GM19438 (cell line): Measurements from ENCODE around the gene CHN2.

ENCODE experiments used
- ATAC-seq: cut with Tn5 transposase; IDR thresholded peaks from one replicate; pipeline ENCODE4 v1.9.1; 2021; ENCODE audit warnings: low read depth; ENCODE audit not compliant: unreplicated experiment

Gene CHN2

GRCh38 chr7:29480934-29481651 lies 286.5 kb downstream of the CHN2 start:
- no peak for ATAC-seq

DNA sequence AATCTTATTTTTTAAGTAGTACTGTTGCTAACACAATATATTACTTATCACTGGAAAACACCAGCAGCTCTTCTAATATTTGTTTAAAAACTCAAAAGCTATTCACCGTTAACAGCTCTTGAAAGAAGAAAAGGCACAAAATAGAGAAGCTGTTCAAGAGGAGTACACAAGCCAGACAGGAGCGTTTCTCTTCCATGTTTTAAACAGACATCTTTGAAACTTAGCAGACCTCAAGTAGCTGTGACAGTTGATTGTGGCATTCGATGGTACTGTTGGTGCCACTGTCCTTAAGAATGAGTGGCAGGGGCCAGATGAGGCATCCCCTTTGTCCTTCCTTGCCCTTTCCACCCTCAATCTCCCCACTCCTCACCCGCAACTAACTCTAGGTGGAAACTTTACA lies 287.5 kb downstream of the CHN2 start:
- ATAC-seq, result no peak

DNA sequence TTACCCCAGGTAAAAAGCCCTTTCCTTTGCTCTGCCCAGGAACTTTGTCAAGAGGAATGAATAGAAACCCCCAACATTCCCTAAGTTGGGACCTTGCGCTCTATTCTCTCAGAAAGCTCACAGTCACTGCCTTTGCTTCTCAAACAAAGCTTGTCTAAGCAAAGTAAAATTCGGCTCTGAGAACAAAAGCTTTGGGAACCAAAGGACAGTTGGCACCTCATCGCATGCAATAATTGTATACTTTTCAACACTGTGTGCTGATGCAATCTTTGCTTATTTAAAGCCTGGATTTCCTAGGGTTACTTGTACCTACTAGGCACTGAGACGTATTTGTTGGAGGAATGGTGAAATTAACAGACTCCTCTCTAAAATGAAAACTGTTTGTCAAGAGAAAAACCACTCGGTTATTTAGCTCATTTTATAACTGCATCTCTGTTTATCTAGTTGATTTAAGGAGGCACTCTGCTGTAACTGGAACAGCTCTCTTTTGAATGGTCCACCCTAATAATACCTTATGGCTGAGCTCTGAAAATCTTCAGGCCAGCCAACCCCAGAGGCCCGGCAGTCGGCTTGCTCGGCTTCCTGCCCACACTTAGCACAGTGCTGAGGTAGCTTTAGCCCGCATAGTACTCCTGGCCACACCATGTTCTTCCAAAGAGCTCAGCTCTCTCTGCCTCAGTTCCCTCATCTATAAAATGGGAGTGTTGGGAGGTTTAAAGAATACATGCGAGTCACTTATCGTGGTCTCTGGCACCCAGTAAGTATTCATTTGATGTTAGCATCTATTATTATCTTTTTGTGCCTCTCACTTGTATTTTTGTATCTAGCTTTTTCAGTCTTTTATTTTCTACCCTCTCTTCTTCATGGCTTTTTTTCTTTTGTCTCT lies 288.9 kb downstream of the CHN2 start:
- no peak for ATAC-seq

DNA sequence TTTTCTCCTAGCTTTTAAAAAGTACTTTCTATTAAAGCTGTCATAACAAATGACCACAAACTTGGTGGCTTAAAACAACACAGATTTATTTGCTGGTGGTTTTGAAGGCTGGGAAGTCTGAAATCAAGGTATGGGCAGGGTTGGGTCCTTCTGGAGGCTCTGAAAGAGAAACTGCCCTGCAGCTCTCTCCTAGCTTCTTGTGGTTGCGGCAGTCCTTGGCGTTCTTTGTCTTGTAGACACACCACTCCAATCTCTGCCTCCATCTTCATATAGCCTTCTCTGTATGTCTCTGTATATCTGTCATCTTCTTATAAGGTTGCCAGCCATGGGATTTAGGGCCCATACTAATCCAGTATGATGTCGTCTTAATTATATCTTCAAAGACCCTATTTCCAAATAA lies 289.7 kb downstream of the CHN2 start:
- no peak for ATAC-seq

- no peak for ATAC-seq
These were observed 291.0 kb downstream of the CHN2 start for GRCh38 chr7:29485339-29486190.

DNA sequence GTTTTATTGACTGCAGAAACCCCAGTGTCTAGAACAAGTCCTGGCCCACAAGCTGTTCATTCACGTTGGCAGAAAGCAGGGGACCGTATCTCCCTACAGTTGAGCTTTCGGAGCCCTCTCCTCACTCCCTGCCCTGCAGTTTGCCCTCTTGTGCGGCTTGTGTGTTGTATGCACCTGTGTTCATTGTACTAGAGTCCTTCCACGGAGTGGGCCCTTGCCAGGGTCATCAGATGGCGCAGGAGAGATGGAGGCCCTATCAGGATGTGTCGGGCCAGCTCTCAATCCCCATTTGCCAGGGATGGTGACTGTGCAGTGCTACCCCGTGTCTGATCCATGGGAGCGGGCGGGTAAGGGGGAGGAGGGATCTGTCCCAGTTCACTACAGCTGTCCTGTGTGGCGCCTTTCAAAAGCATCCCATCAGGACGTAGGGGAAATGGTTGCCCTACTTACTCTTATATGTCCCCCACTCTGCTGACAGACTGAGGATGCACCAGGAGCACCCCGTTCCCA lies 291.7 kb downstream of the CHN2 start:
- ATAC-seq, result no peak

DNA sequence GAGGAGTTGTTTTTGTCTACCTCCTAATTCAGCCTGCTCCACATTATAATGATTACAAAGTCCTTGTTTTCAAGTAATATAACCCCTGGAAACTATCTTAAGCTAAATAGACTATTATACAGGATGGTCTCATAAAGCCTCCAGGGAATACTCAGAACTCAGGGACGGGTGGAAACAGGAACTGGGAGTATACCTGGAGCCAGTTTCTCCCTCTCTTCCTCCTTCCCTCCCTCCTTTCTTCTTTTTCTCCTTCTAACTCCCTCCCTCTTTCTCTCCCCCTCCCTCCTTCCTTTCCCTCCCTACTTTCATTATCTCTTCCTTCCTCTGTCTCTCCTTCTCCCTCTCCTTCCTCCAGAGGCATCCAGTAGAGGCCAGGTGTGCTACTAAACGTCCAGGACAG lies 292.8 kb downstream of the CHN2 start:
- ATAC-seq, result no peak

GRCh38 chr7:29488203-29488970 lies 293.8 kb downstream of the CHN2 start:
- no peak for ATAC-seq

DNA sequence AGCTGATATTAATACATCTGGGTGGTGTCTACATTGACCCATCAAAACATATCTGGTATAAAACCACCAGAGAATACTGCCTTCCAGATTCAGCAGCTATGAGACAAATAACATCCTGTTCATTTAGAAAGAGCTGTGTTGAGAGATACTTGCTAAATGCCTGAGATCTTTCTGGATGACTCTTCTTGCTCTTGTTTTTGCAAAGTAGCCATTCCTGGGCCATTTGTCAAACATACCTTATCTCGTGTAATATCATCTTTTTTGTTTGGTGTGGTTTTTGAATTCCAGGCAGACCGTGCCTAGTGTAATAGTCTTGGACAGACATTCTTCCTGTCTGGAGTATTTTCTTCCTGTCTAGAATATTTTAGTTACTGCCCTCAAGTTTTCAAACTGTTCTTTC lies 294.4 kb downstream of the CHN2 start:
- no peak for ATAC-seq

DNA sequence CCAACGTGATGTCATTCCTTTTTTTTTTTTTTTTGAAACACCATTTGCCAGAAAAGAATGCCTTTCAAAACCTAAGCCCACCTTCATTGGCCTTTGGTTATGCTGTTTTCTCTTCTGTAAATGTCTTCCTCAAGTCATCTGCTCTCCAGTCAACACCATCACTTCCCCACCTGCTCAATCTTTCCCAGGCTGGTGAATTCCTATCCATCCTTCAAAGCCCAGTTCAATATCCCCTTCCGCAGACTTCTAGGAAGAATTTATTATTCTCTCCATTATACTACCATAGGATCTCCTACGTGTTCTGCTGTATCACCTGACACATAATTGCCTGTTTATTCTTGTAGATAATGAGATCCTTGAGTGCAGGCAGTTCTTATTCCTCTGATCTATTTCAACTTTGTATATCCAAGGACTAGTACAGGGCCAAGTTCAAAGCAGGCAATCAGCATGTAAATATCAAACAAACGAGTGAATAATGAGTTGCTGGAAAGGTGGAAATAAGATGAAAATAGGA lies 295.6 kb downstream of the CHN2 start:
- ATAC-seq, result no peak

DNA sequence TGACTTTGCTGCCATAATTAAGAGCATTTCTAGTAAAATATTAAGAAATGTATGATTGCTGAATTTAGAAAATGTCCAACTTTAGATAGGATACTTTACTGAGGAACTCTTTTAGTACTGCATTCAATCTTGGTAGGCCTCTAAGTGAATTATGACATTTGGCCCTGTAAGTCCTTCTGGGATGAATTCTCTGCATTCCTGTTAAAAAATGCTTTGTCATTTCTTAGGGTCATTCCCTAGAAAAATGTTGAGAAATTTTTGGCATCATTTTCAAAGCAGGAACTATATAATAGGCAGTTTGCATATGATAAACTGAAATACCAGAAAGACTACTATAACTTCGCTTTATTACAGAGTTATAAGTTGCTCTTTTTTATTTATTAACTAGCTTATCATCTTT lies 299.8 kb downstream of the CHN2 start:
- no peak for ATAC-seq

- ATAC-seq, result no peak
These were observed 301.1 kb downstream of the CHN2 start for GRCh38 chr7:29495653-29496052.

- no peak for ATAC-seq
These were observed 301.9 kb downstream of the CHN2 start for GRCh38 chr7:29496355-29497020.

GRCh38 chr7:29499932-29500331 lies 305.4 kb downstream of the CHN2 start:
- no peak for ATAC-seq

DNA sequence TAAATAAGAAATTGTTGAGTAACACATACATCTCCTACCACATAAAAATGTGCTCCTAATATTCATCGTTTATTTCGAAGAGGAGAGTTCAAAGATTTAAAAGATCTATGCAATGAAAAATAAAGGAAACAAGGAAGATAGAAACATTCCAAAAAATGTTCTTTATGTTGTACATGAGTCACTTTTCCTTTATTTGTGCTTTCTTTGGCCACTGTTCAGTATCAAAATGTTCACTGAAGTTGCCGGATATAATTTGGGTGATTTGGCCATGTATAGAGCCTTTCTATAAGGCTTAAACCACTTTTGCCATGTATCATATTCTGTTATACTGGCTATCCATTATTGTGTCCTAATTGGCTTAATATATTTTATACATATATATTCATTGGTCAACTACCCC lies 306.1 kb downstream of the CHN2 start:
- no peak for ATAC-seq

GRCh38 chr7:29502133-29502532 lies 307.6 kb downstream of the CHN2 start:
- ATAC-seq, result no peak

- ATAC-seq, result no peak
These were observed 311.4 kb downstream of the CHN2 start for GRCh38 chr7:29505931-29506330.

GRCh38 chr7:29508608-29509007 lies 314.0 kb downstream of the CHN2 start:
- no peak for ATAC-seq

- ATAC-seq, result no peak
These were observed 315.5 kb downstream of the CHN2 start for GRCh38 chr7:29510028-29510427.
